ENCODE results near the gene CTNND2. TPM values are rescaled to one million over a fixed set of nuclear protein-coding genes. Genes with fewer than 3 reads are reported as not detected.

CTNND2 gene
- polyA plus RNA-seq, 1 of the 3 experiments (the other 2 are of a cell fraction): not detected

GRCh38 chr5:11064763-11065450, 839.3 kb downstream of the CTNND2 start:
- no peak for TF ChIP-seq FOXM1 (IDR thresholded peaks at IDR 0.05; ENCODE audit: low read depth)
- no peak for TF ChIP-seq SMC3 (IDR thresholded peaks at IDR 0.05; ENCODE audit: low read depth, low read length)
- TF ChIP-seq USF2 (IDR thresholded peaks at IDR 0.05; ENCODE audit: borderline replicate concordance, low read depth, low read length): no peak
- no peak for TF ChIP-seq JUND (IDR thresholded peaks at IDR 0.05)
- no peak for TF ChIP-seq ZBTB33 (IDR thresholded peaks at IDR 0.05; ENCODE audit: borderline replicate concordance, low read depth)
- TF ChIP-seq CHD2 (IDR thresholded peaks at IDR 0.05; ENCODE audit: low read length, partially characterized antibody): no peak
- TF ChIP-seq RFX5 (IDR thresholded peaks at IDR 0.05; ENCODE audit: low read length): no peak
- TF ChIP-seq ELF1 (IDR thresholded peaks at IDR 0.05): no peak
- no peak for TF ChIP-seq YY1 (IDR thresholded peaks at IDR 0.05; ENCODE audit: low read depth)
- 8% methylated on average over 4 of the region's 4 CpGs for WGBS (ENCODE audit: low lambda C conversion rate)
- Histone ChIP-seq H3K9me3 (no peaks in the 10 kb centered on the region), H3K4me1 (ENCODE audit: control insufficient read depth in 1 of 2, insufficient read depth in 2 of 2, low read depth in 1 of 2, low read length in 1 of 2) (no peaks in the 10 kb centered on the region), H3K4me3 (ENCODE audit: low read depth in 2 of 2, low read length in 1 of 2) (no peak overlapping the region), H3K9me2 (no peaks in the 10 kb centered on the region), H3K36me3 (replicated peaks in 1 of 2; ENCODE audit: control insufficient read depth in 1 of 2, insufficient read depth in 2 of 2, low read length in 1 of 2) (no peaks in the 10 kb centered on the region), H3K4me2 (no peak overlapping the region), H3K9ac (no peak overlapping the region), H2AFZ (ENCODE audit: low read depth) (no peak overlapping the region), H3K27me3 (ENCODE audit: insufficient read depth) (no peaks in the 10 kb centered on the region; the same call in 1 of the 2 replicates), H3K27ac (ENCODE audit: low read depth in 2 of 2, low read length in 1 of 2) (no peak overlapping the region), H3K79me2 (ENCODE audit: insufficient read depth) (no peaks in the 10 kb centered on the region), H3F3A (replicated peaks; ENCODE audit: insufficient read depth) (no peaks in the 10 kb centered on the region), H4K20me1 (ENCODE audit: insufficient read depth) (no peaks in the 10 kb centered on the region)
- no peak for DNase-seq
- ChIA-PET POLR2A (no interaction called here), CTCF (interaction anchor here (1.8 kb wide), 1 partner anchor 12 kb away, joined by 5 read pairs; no protein-coding TSS in a partner anchor)

GRCh38 chr5:11062397-11062796, 841.8 kb downstream of the CTNND2 start:
- Histone ChIP-seq H4K20me1 (ENCODE audit: insufficient read depth) (no peaks in the 10 kb centered on the region), H3K9ac (no peak overlapping the region), H3K9me2 (no peaks in the 10 kb centered on the region), H3K9me3 (no peaks in the 10 kb centered on the region), H3K4me2 (no peak overlapping the region), H3K79me2 (ENCODE audit: insufficient read depth) (no peaks in the 10 kb centered on the region), H3K4me1 (ENCODE audit: control insufficient read depth in 1 of 2, insufficient read depth in 2 of 2, low read depth in 1 of 2, low read length in 1 of 2) (no peaks in the 10 kb centered on the region), H3F3A (replicated peaks; ENCODE audit: insufficient read depth) (no peaks in the 10 kb centered on the region), H3K36me3 (replicated peaks in 1 of 2; ENCODE audit: control insufficient read depth in 1 of 2, insufficient read depth in 2 of 2, low read length in 1 of 2) (no peaks in the 10 kb centered on the region), H3K4me3 (ENCODE audit: low read depth in 2 of 2, low read length in 1 of 2) (no peak overlapping the region), H3K27me3 (ENCODE audit: insufficient read depth) (no peaks in the 10 kb centered on the region; the same call in 1 of the 2 replicates), H3K27ac (ENCODE audit: low read depth in 2 of 2, low read length in 1 of 2) (no peak overlapping the region), H2AFZ (ENCODE audit: low read depth) (no peak overlapping the region)
- DNase-seq: no peak
- TF ChIP-seq YY1 (IDR thresholded peaks at IDR 0.05; ENCODE audit: low read depth) (no peak), EP300 (IDR thresholded peaks at IDR 0.05; ENCODE audit: borderline replicate concordance in 1 of 2, low read depth in 1 of 2, low read length in 1 of 2) (no peak), MXI1 (IDR thresholded peaks at IDR 0.05; ENCODE audit: low read depth, low read length) (no peak), CHD2 (IDR thresholded peaks at IDR 0.05; ENCODE audit: low read length, partially characterized antibody) (no peak), FOSL2 (IDR thresholded peaks at IDR 0.05; ENCODE audit: borderline replicate concordance, low read depth) (no peak), ZBTB33 (IDR thresholded peaks at IDR 0.05; ENCODE audit: borderline replicate concordance, low read depth) (no peak), FOXM1 (IDR thresholded peaks at IDR 0.05; ENCODE audit: low read depth) (no peak), POLR2AphosphoS5 (IDR thresholded peaks at IDR 0.05; ENCODE audit: low read depth, low read length) (no peak), CTCF (IDR thresholded peaks at IDR 0.05) (no peak), TAF1 (IDR thresholded peaks at IDR 0.05; ENCODE audit: borderline replicate concordance, low read depth, low read length) (no peak), SIN3A (IDR thresholded peaks at IDR 0.05; ENCODE audit: borderline replicate concordance, low read depth, low read length) (no peak), JUND (IDR thresholded peaks at IDR 0.05) (no peak), RFX5 (IDR thresholded peaks at IDR 0.05; ENCODE audit: low read length) (no peak)
- 29% methylated on average over 7 of the region's 7 CpGs for WGBS (ENCODE audit: low lambda C conversion rate)
- CTCF ChIA-PET: no interaction called here
- POLR2A ChIA-PET: no interaction called here

All from SK-N-SH (cell line).